C4-2B (cell line): Measurements from ENCODE around the gene MCMBP.

ENCODE experiments used
- H3K27ac ChIP-seq: fragments of 450-650 bp; 2 replicates; pipeline ENCODE4 v1.5.1; 2017
- CTCF ChIP-seq: fragments of 450-650 bp; conservative IDR thresholded peaks from 2 replicates; pipeline ENCODE4 v1.5.1; 2017; ENCODE audit warnings: mild to moderate bottlenecking
- ZFX ChIP-seq: fragments of 450-650 bp; IDR thresholded peaks from 2 replicates; pipeline ENCODE4 v1.6.1; 2017

MCMBP gene

GRCh38 chr10:119786117-119786769 lies 86.4 kb downstream of the MCMBP start:
- no peak overlapping the region for H3K27ac ChIP-seq
- no peak for TF ChIP-seq ZFX

GRCh38 chr10:119784340-119785067 lies 88.1 kb downstream of the MCMBP start:
- TF ChIP-seq CTCF, result no peak
- TF ChIP-seq ZFX, result no peak

DNA sequence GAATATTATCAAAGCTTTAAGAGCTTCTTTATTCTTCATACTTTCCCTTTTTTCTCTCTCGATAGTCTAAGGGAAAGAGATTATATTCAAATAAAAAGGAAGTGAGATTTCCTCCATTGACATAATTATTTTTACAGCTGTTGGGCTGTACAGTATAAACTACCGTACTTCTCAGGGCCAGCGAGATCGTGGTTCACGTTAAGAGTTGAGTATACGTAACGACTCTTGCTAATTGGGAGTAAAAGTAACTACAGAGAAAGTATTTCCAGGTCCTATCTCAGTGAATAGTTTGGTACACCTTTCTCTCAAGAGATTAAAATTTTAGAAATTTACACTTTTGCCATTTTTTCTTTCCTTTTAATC lies 89.0 kb downstream of the MCMBP start:
- no peak overlapping the region for H3K27ac ChIP-seq
- TF ChIP-seq CTCF, result no peak
- no peak for TF ChIP-seq ZFX

More at GRCh38 chr10:119784340-119785067, 88.1 kb downstream of the MCMBP start:
- no peak overlapping the region for H3K27ac ChIP-seq

- no peak for TF ChIP-seq CTCF
- TF ChIP-seq ZFX, result no peak
- H3K27ac ChIP-seq, result no peak overlapping the region
Observed at GRCh38 chr10:119782981-119783664, 89.5 kb downstream of the MCMBP start.

DNA sequence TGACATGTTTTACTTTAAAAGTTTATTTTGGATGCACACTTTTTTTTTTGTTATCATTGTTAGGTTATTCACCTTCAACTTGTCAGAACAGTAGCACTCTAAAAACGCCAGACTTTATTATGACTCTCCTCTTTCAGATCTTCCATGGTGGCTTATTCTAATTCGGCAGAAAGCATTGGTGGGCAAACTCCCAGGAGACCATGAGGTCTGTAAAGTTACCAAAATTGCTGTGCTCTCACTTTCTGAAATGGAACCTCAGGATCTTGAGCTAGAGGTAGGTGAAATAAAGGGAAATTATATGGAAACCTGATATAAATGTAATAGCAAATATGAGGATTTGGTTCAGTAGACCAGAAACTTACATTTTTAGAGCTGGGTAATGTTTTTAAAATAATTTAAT lies 91.1 kb downstream of the MCMBP start:
- TF ChIP-seq ZFX (no peak), CTCF (no peak)
- no peak overlapping the region for H3K27ac ChIP-seq

GRCh38 chr10:119780879-119781480 lies 91.7 kb downstream of the MCMBP start:
- no peak overlapping the region for H3K27ac ChIP-seq
- no peak for TF ChIP-seq ZFX
- no peak for TF ChIP-seq CTCF
